SKM-1 treated with dmso at 0.1 percent for 144 hours (cell line): Measurements from ENCODE around the gene SRPK1.
A peak's percentile ranks its signal among the peaks of the same experiment; 100 is the strongest.

Experiments
- DNase-seq: peaks from one replicate; lab custom pipeline; 2025; ENCODE audit not compliant: unreplicated experiment; lab: John Stamatoyannopoulos, UW

The SRPK1 gene

DNA sequence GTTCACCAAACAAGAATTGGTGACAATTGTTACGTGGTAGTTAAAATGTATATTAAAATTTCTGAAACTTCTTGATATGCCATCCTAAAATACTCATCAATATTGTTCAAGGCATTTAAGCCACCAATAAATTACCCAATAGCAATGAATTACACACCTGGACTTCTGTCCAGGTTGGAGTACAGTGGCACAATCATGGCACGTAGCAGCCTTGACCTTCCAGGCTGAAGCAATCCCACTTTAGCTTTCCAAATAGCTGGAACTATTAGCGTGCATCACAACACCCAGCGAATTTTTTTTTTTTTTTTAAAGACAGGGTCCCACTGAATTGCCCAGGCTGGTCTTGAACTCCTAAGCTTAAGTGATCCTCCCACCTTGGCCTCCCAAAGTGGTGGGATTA lies 17.2 kb downstream of the SRPK1 start:
- no peak for DNase-seq

DNA sequence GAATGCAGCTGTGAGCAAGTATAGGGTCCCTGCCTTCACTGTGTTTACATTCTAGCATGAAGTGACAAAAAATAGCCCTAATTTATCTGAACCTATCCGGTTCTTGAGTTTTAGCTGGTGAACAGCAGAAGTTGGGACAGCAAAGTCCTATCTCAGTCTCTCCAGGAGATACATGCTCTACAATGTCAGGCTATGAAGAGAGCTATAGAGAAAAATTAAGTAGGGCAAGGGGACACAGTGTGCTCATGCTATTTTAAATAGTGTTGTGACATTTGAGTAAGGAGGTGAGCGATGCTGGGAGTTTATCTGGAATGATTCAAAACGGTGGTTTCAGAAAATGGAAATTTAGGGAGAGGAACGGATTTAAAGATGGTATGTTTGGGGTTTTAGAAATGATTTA lies 20.4 kb downstream of the SRPK1 start:
- DNase-seq = no peak

DNA sequence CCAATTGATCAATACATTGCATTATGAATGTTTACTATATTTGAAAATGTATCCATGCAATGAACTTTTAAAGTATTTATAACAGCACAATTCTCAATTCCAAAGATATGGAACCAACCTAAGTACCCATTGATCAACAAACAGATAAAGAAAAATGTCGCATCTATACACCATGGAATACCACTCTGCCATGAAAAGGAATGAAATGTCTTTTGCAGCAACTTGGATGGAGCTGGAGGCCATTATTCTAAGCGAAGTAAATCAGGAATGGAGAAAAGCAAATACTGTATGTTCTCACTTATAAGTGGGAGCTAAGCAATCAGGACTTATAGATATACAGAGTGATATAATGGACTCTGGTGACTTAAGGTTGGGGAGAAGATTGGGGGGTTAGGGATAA lies 22.9 kb downstream of the SRPK1 start:
- no peak for DNase-seq

DNA sequence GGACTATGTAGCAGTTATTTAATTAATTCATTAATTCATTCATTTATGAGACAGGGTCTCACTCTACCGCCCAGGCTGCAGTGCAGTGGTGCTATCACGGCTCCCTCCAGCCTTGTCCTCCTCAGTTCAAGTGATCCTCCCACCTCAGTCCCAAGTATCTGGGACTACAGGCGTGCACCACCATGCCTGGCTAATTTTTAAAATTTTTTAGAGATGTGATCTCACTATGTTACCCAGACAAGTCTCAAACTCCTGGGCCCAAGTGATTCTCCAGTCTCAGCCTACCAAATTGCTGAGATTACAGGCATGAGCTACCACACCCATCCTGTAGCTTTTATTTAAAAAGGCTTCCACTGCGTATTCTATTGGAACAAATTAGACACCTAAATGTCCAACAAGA lies 23.4 kb downstream of the SRPK1 start:
- no peak for DNase-seq

DNA sequence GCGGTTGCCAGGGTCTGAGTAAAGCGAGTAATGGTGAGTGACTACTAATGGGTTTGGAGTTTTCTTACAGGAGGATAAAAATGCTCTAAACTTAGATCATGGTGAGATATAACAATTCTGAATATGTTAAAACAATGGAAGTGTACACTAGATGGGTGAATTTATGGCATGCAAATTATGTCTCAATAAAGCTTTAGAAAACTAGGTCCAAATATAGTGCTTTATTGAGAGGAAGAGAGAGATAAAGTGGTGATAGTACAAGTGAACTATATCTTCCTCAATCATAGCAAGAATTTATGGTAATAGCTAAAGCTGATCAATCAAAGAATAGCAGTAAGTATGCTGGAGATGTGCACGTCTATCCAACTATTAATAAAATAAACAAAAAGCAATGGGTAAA lies 23.9 kb downstream of the SRPK1 start:
- DNase-seq = no peak

DNA sequence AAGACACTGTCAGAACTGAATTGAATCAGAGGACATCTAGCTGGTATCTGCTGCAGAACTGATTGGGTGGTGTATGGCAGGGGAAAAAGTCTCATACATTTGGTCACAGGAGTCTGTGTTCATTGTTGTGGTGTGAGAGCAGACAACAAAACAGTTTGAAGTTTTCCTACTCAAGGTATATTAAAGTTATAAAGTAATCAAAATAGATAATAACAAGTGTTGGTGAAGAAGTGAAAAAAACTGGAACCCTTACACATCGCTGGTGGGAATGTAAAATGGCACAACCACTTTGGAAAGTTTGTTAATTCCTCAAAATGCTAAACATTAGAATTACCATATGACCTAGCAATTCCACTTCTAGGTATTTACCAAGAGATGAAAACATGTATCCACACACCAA lies 24.7 kb downstream of the SRPK1 start:
- no peak for DNase-seq

DNA sequence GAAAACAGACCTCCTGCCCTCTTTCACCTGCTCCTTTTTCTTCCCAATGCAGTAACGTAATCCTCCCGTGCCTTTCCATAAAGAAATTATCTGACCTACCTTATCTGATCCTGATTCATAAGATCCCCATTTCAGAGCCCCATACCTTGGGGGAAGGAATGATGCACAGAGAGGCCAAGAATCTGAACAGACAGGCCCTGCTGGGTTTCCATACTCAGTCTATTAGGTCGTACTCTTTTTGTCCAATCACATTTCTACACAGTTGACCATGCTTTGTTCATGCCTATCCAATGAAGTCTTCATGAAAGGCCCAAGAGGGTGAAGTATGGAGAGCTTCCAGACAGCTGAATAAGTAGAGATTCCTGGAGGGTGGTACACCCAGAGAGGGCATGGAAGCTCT lies 25.3 kb downstream of the SRPK1 start:
- no peak for DNase-seq

DNA sequence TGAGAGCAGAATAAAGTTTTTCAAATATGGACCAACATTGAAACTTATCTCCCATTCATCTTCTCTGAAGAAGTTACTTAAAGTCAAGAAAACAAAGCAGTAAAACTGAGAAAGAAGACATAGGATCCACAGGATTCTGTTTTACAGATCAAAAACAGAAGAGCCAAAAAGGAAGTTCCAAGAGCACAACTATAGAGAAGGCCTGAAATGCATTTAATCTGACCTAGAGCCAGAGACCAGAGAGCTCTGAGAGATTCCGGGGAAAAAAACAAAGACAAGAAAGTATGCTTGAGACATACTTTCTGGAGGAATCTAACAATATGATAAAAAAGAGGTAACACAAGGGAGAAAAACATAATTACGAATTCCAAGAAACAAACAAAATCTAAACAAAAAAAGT lies 26.1 kb downstream of the SRPK1 start:
- no peak for DNase-seq

DNA sequence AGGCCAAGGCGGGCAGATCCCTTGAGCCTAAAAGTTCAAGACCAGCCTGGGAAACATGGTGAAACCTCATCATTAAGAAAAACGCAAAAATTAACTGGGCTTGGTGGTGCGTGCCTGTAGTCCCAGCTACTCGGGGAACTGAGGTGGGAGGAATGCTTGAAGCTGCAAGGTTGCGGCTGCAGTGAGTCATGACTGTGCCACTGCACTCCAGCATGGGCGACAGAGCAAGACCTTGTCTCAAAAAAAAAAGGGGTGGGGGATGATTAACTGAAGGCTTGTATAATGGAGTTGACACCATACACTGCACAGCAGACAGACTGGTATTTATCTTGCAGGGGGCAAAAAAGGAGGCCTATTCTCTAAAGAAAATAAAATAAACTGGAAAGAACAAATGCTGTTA lies 27.7 kb downstream of the SRPK1 start:
- DNase-seq = no peak

DNA sequence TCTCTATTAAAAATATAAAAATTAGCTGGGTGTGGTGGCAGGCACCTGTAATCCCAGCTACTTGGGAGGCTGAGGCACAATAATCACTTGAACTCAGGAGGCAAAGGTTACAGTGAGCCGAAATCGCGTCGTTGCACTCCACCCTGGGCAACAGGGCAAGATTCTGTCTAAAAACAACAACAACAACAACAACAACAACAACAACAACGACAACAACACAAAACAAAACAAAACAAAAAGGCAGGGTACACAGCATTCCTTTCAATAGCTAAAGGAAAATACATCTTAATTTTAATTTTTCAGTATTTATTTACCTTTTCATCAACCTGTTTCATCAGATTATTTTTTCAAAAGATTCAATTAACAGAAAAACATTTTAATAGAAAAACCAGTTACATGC lies 28.4 kb downstream of the SRPK1 start:
- no peak for DNase-seq

DNA sequence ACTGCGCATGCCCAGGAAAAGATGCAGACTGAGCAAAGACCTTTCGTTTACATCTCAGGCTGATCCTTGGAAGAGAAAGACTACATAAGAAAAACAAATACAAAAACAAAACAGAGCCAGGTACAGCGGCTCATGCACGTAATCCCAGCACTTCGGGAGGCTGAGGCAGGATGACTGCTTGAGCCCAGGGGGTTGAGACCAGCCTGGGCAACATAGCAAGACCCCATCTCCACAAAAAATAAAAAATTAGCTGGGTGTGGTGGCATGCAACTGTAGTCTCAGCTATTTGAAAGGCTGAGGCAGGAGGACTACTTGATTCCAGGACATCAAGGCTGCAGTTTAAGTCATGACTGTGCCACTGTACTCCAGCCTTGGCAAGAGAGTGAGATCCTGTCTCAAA lies 41.7 kb downstream of the SRPK1 start:
- no peak for DNase-seq

DNA sequence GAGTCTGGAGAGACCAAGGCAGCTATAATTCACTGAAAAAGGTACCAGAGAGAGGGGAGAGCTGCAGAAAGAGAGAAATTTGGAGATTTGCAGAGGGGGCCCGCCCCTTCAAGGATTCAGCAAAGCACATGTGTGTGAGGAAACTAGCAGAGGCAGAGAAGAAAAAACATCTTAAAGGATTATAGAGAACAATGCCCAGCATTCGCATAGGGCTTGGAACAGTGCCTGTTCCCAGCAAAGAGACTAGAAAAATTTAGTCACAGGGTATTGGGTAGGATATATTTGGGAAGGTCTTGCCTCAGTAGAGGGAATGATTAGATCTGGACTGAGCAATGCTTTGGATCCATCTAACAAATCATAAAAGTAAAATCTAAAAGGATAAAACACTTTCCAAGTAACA lies 44.0 kb downstream of the SRPK1 start:
- no peak for DNase-seq

DNA sequence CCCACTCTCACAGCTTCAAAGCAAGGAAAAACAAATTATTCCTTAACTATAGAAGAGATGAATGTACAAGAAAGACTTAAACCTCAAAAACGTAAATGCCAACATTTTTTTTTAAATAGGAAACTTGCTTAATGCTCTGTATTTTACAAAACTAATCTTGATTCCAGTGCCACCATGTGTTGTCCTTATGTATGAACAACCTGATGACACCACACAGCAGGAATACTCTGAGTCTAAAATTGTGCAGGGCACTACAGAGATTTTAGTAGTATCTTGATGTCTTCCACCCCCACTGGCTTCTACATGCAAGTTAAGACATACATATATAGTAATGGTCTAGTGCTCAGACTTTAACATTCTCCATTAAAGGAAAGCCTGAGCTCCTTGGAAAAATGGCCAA lies 46.2 kb downstream of the SRPK1 start:
- DNase-seq = no peak

DNA sequence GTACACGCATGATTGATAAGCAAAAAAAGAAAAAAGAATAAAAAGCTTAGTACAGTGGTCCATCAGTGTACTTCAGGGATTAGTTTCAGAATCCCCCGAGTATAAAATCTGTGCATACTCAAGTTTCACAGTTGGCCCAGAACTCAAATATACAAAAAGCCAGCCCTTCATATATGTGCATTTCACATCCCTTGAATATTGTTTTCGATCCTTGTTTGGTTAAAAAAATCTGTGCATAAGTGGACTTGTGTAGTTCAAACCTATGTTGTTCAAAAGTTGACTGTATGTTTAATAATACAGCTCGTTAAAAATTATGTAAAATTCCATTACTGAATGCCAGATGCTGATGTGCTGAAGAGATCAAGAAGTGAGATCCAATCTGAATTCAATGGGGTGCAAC lies 61.5 kb downstream of the SRPK1 start:
- no peak for DNase-seq

DNA sequence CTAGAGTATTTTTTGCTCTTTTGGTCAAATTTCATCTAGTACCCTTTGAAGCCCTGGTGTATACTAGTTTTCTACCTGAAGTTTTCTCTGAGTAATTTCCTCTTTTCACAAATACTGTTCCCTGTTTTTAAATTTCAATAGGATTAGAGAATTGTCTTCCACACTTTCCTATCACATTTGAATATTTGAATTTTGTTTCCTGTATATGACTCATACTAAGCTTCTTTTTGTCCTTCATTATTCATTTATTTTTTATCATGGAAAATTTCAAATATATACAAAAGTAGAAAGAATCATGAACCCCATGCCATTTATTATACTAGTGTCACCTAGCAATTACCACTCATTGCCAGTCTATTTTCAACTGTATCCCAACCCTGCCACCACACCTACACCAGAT lies 63.0 kb downstream of the SRPK1 start:
- no peak for DNase-seq

DNA sequence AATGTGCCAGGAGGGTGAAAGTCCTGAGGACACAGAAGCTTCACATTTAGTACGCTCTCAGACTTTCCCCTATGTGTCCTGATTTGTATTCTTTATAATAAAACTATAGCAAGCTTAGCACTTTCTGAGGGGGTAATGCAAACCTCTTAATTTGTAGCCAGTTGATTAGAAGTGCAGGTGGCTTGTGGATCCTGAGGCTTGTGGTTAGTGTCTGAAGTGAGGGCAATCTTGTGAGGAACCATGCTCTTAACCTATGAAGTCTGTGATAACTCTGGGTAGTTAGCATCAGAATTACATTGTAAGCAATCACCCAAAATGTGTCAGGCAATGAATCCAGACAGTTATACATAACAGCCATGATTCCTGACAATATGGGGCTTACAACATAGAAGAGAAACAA lies 64.6 kb downstream of the SRPK1 start:
- no peak for DNase-seq

DNA sequence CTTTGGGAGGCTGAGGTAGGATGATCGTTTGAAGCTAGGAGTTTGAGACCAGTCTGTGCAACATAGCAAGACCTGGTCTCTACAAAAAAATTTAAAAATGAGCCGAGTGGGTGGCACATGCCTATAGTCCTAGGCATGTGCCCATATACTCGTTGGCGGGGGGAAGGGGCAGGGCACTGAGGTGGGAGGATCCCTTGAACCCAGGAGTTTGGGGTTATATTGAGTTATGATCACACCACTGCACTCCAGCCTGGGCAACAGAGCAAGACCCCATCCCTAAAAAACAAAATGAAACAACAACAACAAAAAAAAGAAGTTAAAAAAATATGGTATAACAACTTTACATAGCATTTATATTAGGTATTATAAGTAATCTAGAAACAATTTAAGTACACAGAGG lies 67.9 kb downstream of the SRPK1 start:
- no peak for DNase-seq

DNA sequence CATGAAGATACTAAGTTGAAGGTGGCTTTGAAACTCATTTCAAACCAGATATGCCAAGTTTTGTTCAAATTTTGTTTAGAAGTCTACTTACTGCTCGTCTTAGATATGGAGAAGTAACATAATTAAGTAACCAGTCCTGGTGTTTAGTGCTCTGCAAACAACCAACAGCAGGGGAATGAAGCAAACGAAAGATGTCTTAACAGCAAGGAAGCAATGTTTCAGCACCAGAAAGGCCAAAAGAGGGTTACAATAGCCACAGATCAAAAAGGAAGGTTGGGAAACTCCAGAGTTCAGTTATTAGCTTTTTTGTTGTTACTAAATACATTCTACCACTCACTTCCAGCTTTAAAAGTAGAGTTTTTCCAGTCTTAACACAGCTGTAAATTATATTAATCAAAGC lies 70.7 kb downstream of the SRPK1 start:
- peak; percentile 57 for DNase-seq

DNA sequence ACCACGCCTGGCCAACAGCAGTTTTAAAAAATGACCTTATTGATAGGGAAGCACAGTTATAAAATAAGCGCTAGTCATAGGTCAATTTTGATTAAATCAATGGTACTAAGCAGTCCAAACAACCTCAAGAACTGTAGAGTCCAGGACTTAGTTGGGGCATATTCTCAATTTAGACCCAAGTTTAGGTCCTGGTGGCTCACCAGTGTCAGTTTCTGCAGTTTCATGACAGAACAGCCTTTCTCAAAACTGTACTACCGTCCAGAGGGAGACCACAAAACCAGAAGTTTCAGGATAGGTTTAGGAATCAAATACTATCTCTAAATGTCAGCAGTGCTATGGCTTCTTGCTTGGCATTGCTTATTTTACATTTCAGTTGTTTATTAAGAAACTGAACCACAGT lies 76.6 kb downstream of the SRPK1 start:
- no peak for DNase-seq

DNA sequence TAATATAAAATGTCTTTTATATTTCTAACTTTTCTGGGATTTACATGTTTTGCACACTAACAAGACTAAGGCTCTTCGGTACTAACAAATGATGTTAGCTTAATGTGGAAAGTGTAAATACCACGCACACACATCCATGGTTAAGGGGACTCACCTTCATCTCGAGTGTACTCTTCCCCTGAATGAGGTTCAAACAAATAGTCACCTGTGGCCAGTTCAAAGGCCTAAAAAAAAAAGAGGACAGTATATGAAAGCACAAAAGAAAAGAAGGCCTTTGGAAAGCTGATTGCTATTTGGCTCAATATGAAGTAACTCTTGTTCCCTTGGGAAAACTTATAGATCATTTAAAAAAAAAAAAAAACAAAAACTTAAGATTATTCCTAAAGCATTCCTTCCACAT lies 78.5 kb downstream of the SRPK1 start:
- no peak for DNase-seq

DNA sequence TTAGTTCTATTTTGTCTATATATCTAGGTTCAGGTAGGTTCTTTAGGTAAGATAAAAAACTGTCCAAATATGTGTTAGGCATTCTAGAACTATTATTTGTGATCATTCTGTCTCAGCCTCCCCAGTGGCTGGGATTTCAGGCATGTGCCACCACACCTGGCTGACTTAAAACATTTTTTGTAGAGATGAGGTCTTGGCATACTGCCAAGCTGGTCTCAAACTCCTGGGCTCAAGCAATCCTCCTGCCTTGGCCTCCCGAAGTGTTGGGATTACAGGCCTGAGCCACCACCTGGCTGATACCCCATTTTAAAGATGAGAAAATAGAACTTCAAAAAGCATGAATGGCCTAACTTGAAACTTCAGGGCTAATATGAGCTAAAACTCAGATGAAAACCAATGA lies 81.9 kb downstream of the SRPK1 start:
- DNase-seq = no peak

DNA sequence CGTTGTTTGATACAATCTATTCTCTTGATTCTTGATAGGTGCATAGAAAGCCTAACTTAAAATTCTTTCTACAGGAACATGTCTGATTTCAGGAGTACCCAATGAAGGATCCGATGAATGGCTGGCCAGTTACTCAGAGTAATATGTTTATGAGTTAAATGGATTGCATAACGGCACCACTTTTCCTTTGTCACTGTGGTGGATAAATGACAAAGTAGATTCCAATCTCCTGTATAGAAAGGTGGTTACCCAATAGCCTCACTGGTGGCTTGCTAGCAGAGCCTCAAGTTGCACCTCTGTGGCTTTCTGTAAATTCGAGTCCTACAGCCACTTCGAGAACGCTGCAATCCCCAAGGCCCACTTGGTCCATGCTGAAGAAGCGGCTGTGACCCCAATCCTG lies 87.4 kb downstream of the SRPK1 start:
- DNase-seq = peak; percentile 51

DNA sequence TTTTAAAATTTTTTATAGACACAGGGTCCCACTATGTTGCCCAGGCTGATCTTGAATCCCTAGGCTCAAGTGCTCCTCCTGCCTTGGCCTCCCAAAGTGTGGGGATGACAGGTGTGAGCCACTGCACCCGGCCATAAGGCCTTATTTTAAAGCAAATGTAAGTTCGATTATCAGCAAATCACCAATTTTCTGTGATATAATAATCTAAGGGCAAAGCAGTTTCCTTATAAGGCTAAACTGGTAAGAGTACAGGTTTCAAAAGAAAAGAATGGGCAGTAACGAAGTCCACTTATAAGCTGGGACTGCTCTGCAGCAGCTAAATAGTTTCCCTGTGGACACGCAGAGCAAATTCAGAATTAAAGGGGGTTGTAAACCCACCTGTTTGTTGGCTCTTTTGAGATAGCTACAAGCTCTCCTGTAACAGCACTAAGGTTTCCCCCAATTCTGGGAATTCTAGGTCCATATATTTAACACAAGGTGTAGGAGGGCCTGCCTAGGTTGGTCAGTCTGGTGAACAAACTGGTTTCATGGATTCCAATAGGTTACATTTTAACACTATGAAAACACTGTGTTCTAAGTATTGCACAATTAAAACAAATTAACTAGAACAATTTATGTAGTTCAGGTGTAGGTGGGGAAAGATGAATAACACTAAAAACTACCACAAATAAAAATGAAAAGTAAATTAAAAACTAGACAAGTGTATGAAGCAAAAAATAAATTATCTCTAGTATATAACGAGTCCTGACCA lies 89.5 kb downstream of the SRPK1 start:
- no peak for DNase-seq

DNA sequence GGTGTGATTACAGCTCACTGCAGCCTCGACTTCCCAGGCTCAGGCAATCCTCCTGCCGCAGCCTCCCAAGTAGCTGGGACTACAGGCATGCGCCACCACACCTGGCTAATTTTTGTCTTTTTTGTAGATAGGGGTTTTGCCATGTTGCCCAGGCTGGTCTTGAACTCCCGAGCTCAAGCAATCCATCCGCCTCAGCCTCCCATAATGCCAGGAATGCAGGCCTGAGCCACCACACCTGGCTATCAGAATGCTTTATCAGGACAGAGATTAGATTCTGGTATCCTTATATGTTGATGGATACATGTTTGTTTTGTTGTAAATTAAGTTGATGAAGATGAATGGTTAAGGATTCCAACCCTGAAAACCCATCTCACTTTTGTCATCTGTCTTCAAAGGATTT lies 91.6 kb downstream of the SRPK1 start:
- no peak for DNase-seq
